Progenitor cell of endocrine pancreas (in vitro differentiated cells): ENCODE results near the gene ATP5F1C. TPM values are rescaled to one million over a fixed set of nuclear protein-coding genes. Genes with fewer than 3 reads are reported as not detected.
"Not testable (repeated sequence)": the region's sequence is repeated elsewhere in the genome, so short reads cannot be mapped to it uniquely, and the experiment has no call there.

Experiments
- DNase-seq: peaks from one replicate; pipeline ENCODE4 v3.0.0; 2021; ENCODE audit warnings: low spot score; ENCODE audit not compliant: unreplicated experiment
- H3K27ac Mint-ChIP-seq: 2 replicates; pipeline ENCODE4 v1.8.0; 2021; ENCODE audit warnings: mild to moderate bottlenecking, moderate library complexity, mixed read lengths
- H3K27me3 Mint-ChIP-seq: 2 replicates; pipeline ENCODE4 v1.8.0; 2021; ENCODE audit warnings: mixed read lengths
- H3K36me3 Mint-ChIP-seq: 2 replicates; pipeline ENCODE4 v1.8.0; 2022; ENCODE audit warnings: mixed read lengths; ENCODE audit not compliant: insufficient read depth
- H3K4me1 Mint-ChIP-seq: 2 replicates; pipeline ENCODE4 v1.8.0; 2021; ENCODE audit warnings: low read depth, mixed read lengths
- H3K4me3 Mint-ChIP-seq: 2 replicates; pipeline ENCODE4 v1.8.0; 2021; ENCODE audit warnings: low read depth, mild to moderate bottlenecking, moderate library complexity, mixed read lengths
- H3K9me3 Mint-ChIP-seq: 2 replicates; pipeline ENCODE4 v1.8.0; 2021; ENCODE audit warnings: low read depth, mixed read lengths
- total RNA-seq: library from RNA; stranded (reverse); gene quantifications from 2 replicates; pipeline ENCODE4 v1.2.1, GENCODE V29; 2021
- TF ChIP-seq, protein P1 (sequence below): fragments of 200-600 bp; sonication (generic); IDR thresholded peaks from one replicate; pipeline ENCODE4 v1.5.0; 2021; ENCODE audit warnings: antibody characterized with exemption, mild to moderate bottlenecking; ENCODE audit not compliant: unreplicated experiment

Gene ATP5F1C
- total RNA-seq, 1 donor from 2014 or later = 221 TPM

DNA sequence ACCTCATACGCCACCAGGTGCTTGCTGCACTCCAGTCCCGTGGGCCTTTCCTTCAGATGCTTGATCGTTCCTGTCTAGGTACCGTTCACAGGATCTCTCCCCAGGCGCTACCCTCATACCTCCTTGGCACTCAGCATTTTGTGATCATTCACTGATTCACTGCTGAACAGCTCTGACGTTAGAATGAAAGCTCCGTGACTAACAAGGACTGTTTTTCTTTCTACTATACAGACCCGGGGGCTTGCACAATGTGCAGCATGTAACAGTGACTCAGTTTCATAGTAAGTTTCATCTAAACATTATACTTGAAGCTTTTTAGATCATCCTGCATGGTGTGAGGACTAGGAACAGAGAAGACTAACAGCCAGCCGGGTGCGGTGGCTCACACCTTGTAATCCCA, 20.8 kb upstream of the ATP5F1C start:
- no peak overlapping the region for H3K27ac Mint-ChIP-seq
- H3K4me3 Mint-ChIP-seq = no peak overlapping the region
- TF ChIP-seq, protein P1, sequence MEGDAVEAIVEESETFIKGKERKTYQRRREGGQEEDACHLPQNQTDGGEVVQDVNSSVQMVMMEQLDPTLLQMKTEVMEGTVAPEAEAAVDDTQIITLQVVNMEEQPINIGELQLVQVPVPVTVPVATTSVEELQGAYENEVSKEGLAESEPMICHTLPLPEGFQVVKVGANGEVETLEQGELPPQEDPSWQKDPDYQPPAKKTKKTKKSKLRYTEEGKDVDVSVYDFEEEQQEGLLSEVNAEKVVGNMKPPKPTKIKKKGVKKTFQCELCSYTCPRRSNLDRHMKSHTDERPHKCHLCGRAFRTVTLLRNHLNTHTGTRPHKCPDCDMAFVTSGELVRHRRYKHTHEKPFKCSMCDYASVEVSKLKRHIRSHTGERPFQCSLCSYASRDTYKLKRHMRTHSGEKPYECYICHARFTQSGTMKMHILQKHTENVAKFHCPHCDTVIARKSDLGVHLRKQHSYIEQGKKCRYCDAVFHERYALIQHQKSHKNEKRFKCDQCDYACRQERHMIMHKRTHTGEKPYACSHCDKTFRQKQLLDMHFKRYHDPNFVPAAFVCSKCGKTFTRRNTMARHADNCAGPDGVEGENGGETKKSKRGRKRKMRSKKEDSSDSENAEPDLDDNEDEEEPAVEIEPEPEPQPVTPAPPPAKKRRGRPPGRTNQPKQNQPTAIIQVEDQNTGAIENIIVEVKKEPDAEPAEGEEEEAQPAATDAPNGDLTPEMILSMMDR = no peak
- DNase-seq = no peak
- no peaks in the 10 kb centered on the region for H3K9me3 Mint-ChIP-seq
- H3K27me3 Mint-ChIP-seq = no peaks in the 10 kb centered on the region
- peaks cover 7% of the 10 kb centered on the region for H3K4me1 Mint-ChIP-seq
- H3K36me3 Mint-ChIP-seq = peaks cover 24% of the 10 kb centered on the region

DNA sequence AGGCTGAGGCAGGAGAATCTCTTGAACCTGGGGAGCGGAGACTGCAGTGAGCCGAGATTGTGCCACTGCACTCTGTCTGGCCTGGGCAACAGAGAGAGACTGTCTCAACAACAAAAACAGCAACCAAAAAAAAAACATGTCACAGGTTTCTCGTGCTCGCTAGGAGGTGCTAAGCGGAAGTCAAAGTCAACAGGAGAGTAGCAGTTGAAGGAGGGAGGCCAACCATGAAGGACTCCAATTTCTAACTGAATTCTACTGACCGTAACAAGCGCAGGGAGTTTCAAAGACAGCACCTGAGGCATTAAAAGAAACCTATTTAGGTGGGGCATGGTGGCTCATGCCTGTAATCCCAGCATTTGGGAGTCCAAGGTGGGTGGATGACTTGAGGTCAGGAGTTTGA, 19.6 kb upstream of the ATP5F1C start:
- no peaks in the 10 kb centered on the region for H3K27me3 Mint-ChIP-seq
- TF ChIP-seq, protein P1 = no peak
- DNase-seq = no peak
- no peak overlapping the region for H3K27ac Mint-ChIP-seq
- H3K36me3 Mint-ChIP-seq = peaks cover 20% of the 10 kb centered on the region
- no peaks in the 10 kb centered on the region for H3K9me3 Mint-ChIP-seq
- H3K4me3 Mint-ChIP-seq = no peak overlapping the region
- H3K4me1 Mint-ChIP-seq = peaks cover 7% of the 10 kb centered on the region

DNA sequence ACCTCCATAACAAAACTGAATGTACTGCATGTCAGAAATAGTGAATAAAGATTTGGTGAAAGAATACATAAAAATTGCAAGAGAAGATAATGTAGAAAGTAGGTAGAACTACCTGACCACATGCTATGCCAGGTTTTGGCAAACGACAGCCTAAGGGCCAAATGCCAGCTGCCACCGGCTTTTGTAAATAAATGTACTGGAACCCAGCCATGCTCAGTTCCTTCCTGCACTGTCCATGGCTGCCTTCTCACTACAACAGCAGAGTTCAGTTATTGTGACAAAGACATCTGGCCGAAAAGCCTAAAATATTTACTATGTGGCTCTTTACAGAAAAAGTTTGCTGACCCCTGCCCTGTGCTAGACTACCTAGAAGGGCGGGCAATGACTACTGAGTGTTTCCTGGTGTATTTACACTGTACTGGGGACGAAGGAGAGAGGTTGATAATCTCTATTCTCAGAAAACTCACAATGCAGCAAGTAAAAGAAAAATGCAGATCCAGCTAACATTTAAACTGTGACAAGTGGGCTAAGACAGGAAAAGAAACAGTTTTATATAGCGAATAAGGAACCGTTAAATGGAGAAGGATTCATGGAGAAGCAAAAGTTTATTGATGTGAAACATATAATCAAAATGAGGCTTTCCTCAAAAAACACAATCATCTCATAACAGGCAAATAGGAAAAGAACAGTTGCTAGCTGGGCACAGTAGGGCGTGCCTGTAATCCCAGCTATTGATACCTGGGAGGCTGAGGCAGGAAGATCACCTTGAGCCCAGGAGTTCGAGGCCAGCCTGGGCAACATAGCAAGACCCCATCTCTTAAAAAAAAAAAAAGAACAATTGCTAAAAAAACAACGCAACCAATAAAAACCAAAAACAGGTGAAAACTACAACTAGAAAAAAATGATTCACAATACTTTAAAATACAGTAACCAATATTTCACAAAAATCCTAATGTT, 13.9 kb upstream of the ATP5F1C start:
- TF ChIP-seq, protein P1 = no peak
- Mint-ChIP-seq H3K36me3 (peaks cover 28% of the 10 kb centered on the region), H3K9me3 (no peaks in the 10 kb centered on the region), H3K4me3 (no peak overlapping the region), H3K27ac (no peak overlapping the region), H3K4me1 (peaks cover 7% of the 10 kb centered on the region), H3K27me3 (no peaks in the 10 kb centered on the region)
- DNase-seq = no peak

DNA sequence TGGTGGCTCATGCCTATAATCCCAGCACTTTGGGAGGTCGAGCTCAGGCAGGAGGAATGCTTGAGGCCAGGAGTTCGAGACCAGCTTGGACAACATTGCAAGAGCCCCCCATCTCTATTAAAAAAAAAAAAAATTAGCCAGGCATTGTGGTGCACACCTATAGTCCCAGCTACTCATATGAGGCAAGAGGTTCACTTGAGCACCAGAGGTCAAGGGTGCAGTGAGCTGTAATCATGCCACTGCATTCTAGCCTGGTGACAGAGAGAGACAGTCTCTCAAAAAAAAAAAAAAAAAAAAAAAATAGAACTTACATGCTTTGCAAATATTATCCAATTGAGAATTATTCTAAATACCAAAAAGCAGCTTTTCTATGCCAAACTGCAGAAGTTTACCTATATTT, 11.2 kb upstream of the ATP5F1C start:
- TF ChIP-seq, protein P1 = no peak
- no peaks in the 10 kb centered on the region for H3K27me3 Mint-ChIP-seq
- no peaks in the 10 kb centered on the region for H3K9me3 Mint-ChIP-seq
- H3K4me3 Mint-ChIP-seq = no peak overlapping the region
- H3K27ac Mint-ChIP-seq = no peak overlapping the region
- peaks cover 1% of the 10 kb centered on the region for H3K4me1 Mint-ChIP-seq
- DNase-seq = no peak
- H3K36me3 Mint-ChIP-seq = peaks cover 27% of the 10 kb centered on the region

DNA sequence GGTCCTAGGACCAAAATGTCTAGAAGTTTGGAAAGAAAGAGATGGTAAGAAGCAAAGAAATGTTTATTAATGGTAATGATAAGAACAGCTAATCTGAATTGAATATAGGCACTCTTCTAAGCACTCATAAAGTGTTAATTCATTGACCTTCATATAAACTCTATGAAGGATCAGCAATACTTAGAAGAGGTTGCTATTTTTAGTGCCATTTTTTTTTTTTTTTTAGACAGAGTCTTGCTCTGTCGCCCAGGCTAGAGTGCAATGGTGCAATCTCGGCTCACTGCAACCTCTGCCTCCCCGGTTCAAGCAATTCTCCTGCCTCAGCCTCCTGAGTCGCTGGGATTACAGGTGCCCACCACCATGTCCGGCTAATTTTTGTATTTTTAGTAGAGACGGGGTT, 5.8 kb upstream of the ATP5F1C start:
- H3K4me1 Mint-ChIP-seq, H3K27ac Mint-ChIP-seq, H3K9me3 Mint-ChIP-seq, H3K4me3 Mint-ChIP-seq, H3K27me3 Mint-ChIP-seq, DNase-seq: not testable (repeated sequence)
- peaks cover 14% of the 10 kb centered on the region for H3K36me3 Mint-ChIP-seq

DNA sequence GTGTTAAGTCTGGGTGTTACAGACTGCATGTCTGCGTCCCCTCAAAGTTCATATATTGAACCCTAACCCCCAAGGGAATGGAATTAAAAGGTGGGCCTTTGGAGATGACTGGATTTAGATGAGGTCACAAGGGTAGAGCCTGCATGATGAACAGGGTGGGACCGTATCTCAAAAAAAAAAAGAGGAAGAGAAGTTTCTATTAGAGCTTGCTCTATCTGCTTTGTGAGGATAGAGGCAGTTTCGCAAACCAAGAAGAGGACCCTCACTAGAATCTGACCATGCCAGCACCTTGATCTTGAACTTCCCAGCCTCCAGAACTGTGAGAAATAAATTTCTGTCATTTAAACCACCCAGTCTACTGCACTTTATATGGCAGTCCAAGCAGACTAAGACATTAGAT, 1.5 kb upstream of the ATP5F1C start:
- TF ChIP-seq, protein P1 = no peak
- H3K36me3 Mint-ChIP-seq = peaks cover 5% of the 10 kb centered on the region
- no peaks in the 10 kb centered on the region for H3K27me3 Mint-ChIP-seq
- no peaks in the 10 kb centered on the region for H3K9me3 Mint-ChIP-seq
- H3K4me3 Mint-ChIP-seq = no peak overlapping the region
- H3K4me1 Mint-ChIP-seq = peaks cover 14% of the 10 kb centered on the region
- DNase-seq = no peak
- H3K27ac Mint-ChIP-seq = no peak overlapping the region
